ENCODE data around the gene STK39. TPM values are rescaled to one million over a fixed set of nuclear protein-coding genes. Genes with fewer than 3 reads are reported as not detected.

STK39 gene
- total RNA-seq, 4 donors from 2014 or later, result 8.9 to 28.3 (median 14.5) TPM

DNA sequence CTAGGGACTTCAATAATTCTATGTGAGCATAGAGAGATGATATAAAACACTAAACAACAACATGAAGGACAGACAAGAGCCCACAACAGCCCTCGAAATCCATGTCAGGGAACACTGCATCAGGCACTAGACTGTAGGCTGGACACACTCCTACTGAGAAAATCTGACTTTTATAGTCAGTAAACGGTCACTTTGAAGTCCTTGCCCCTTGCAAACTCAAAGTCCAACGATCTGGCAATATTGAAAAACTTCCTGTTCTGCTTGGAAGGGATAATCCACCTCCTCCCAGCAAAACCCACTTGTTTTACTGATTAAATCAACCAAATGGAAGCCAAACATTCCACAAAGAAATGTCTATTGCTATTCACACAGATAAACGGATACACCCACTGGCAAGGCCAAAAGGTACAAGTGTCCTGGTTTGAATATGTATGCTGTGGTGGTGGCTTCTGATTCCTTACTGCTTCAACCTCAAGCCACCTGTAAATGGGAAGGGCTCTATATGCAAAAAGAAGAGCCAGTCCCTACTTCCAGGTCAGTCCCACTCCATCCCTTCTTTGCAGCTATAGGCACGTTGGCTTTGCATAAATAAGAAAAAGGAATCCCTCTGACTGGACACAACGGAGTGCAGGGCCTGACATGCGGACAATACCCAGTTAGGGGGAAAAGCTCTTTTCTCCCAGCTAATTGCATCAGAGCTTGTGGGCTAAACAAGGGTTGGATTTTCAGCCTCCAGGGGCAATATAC, 56.6 kb downstream of the STK39 start:
- 70 to 74% methylated on average over 7 of the region's 7 CpGs for WGBS, 2 donors
- intact Hi-C loops (cut with DNase I; ENCODE audit: low total_unique reads), result no loop called here
- DNase-seq (ENCODE audit: low spot score in 2 of 2), result no peak

DNA sequence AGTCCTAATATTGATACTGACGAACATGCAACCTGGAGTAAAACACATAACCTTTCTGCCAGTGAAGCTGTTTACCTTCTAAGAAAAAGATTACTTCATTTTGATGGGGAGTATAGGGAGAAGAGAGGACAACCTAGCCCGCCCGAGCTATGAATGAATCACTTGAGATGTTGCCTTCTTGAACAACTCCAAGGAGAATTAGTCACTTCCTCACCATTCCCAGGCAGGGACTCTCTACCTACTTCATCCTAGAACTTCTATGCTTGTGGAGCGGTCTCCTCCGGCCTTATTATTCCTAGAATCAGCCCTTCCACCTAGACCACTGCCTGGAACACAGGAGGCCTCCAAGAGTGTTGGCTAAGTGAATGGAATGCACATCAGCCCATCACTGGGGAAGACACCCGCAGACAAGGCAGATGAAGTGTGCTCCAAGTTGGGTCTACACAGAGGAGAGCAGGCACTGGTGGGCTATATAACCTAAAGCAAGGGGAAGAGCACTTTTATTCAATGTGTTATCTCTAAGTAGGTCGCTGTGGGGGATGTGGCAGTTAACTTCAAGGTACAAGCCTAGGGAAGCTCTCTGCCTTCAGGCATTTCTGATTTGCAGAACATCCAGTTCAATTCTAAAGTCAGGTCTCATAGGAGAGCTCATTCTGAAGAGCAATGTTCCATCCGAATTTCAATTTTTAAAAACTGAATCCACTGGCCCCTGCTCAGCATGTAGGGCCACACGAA, 57.4 kb downstream of the STK39 start:
- TF ChIP-seq, protein P1, sequence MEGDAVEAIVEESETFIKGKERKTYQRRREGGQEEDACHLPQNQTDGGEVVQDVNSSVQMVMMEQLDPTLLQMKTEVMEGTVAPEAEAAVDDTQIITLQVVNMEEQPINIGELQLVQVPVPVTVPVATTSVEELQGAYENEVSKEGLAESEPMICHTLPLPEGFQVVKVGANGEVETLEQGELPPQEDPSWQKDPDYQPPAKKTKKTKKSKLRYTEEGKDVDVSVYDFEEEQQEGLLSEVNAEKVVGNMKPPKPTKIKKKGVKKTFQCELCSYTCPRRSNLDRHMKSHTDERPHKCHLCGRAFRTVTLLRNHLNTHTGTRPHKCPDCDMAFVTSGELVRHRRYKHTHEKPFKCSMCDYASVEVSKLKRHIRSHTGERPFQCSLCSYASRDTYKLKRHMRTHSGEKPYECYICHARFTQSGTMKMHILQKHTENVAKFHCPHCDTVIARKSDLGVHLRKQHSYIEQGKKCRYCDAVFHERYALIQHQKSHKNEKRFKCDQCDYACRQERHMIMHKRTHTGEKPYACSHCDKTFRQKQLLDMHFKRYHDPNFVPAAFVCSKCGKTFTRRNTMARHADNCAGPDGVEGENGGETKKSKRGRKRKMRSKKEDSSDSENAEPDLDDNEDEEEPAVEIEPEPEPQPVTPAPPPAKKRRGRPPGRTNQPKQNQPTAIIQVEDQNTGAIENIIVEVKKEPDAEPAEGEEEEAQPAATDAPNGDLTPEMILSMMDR (IDR thresholded peaks at IDR 0.05), result no peak
- TF ChIP-seq POLR2A (IDR thresholded peaks at IDR 0.05), result no peak
- H3K4me3 ChIP-seq (ENCODE audit: low read depth, poor library complexity, severe bottlenecking), result no peak overlapping the region
- intact Hi-C loops (cut with DNase I; ENCODE audit: low total_unique reads), result no loop called here
- 81 to 90% methylated on average over 9 of the region's 9 CpGs for WGBS, 2 donors
- DNase-seq (ENCODE audit: low spot score in 2 of 2), result no peak

More for the DNA sequence above, 56.6 kb downstream of the STK39 start:
- no peak for TF ChIP-seq POLR2A (IDR thresholded peaks at IDR 0.05)
- TF ChIP-seq, protein P1 (IDR thresholded peaks at IDR 0.05), result no peak
- H3K4me3 ChIP-seq (ENCODE audit: low read depth, poor library complexity, severe bottlenecking), result no peak overlapping the region

DNA sequence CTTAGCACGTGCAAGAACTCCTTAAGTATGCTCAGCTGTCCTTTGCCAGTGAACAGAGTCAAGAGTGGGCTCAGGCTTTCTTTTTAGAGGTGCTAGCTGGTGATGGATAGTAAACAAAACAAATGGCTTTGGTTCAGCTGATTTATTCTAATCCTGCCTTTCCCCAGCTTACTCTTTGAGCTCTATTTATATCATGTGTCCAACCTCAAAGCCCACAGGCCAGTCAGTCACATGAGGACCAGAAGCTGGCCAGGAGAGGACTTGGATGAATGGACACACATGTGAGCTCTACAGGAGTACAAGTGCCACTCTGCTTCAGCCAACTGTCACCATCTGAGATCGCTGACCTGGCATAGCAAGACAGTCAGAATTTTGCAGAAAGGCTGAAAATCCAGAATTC, 59.4 kb downstream of the STK39 start:
- H3K4me3 ChIP-seq (ENCODE audit: low read depth, poor library complexity, severe bottlenecking), result no peak overlapping the region
- TF ChIP-seq, protein P1 (IDR thresholded peaks at IDR 0.05), result no peak
- TF ChIP-seq POLR2A (IDR thresholded peaks at IDR 0.05), result no peak
- 91 to 96% methylated on average over 2 of the region's 2 CpGs for WGBS, 2 donors
- DNase-seq (ENCODE audit: low spot score in 2 of 2), result no peak
- intact Hi-C loops (cut with DNase I; ENCODE audit: low total_unique reads), result no loop called here

DNA sequence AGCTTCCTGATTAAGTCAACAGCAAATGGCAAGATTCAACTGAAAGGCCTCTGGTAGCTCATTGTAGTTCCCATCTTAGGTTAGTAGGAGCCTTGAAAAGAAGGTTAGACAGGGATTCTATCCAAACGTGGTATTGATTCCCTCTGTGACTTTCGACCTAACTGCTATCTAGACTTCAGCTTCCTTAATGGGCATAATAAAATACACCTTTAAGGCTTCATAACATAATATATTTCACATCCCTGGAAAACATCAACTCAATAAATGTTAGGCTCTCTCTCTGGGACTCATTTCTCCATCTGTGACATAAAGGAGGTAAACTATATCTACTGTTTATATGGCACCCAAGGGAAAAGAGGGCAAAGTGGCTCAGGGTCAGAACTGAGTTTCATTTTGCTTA, 60.9 kb downstream of the STK39 start:
- no peak overlapping the region for H3K4me3 ChIP-seq (ENCODE audit: low read depth, poor library complexity, severe bottlenecking)
- DNase-seq (ENCODE audit: low spot score in 2 of 2), result no peak
- no peak for TF ChIP-seq POLR2A (IDR thresholded peaks at IDR 0.05)
- TF ChIP-seq, protein P1 (IDR thresholded peaks at IDR 0.05), result no peak
- 89 to 94% methylated on average over 2 of the region's 2 CpGs for WGBS, 2 donors
- intact Hi-C loops (cut with DNase I; ENCODE audit: low total_unique reads), result no loop called here

DNA sequence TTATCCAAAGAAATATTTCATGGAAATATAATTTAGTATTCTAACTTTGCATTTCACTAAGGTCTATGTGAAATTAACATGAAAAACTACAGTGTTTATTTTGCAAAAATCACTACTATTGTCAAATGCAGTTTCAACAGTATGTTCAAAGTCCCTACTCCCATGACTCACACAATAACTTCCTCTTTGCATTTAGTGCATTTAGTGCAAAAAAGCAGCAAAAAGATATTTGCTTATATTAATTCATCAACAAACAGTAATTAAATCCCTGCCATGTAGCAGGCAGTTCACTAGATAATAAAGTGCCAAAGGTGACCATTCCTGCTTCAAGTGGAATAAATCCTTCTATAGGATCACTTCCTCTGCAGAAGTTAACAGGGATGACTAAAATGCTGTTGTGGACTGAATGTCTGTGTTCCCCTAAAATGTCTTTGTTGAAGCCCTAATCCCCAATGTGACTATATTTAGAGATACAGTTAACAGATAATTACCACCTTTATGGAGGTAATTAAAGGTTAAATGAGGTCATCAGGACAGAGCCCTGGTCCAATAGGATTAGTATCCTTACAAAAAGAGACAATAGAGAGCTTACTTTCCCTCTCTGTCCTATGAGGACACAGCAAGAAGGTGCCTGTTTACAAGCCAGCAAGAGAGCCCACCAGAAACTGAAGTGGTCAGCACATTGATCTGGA, 61.7 kb downstream of the STK39 start:
- no peak for DNase-seq (ENCODE audit: low spot score in 2 of 2)
- no peak overlapping the region for H3K4me3 ChIP-seq (ENCODE audit: low read depth, poor library complexity, severe bottlenecking)
- intact Hi-C loops (cut with DNase I; ENCODE audit: low total_unique reads), result no loop called here
- TF ChIP-seq, protein P1 (IDR thresholded peaks at IDR 0.05), result no peak
- TF ChIP-seq POLR2A (IDR thresholded peaks at IDR 0.05), result no peak

All from lower leg skin (tissue), 4 donors.